Transverse colon (tissue), 4 donors: ENCODE measurements around the gene ABCC2.

Experiments
- CTCF ChIP-seq, 5 experiments: fragments of 200-600 bp in 3 of 5; fragments of 450-650 bp in 2 of 5; sonication (generic) in 3 of 5; IDR thresholded peaks; 1 replicate in 2 of 5; 2 replicates in 3 of 5; pipeline ENCODE4 v1.5.1; 2016 to 2017; ENCODE audit warnings: antibody characterized with exemption in 5 of 5, inconsistent platforms in 3 of 5, mild to moderate bottlenecking in 2 of 5, moderate library complexity in 1 of 5
- EP300 ChIP-seq: sonication (generic); formaldehyde crosslinking; IDR thresholded peaks from one replicate; pipeline ENCODE4 v1.6.1; 2017; ENCODE audit warnings: antibody characterized with exemption, low read depth
- POLR2A ChIP-seq: fragments of 450-650 bp; IDR thresholded peaks from one replicate; pipeline ENCODE4 v1.6.1; 2016; ENCODE audit warnings: antibody characterized with exemption, mild to moderate bottlenecking, moderate library complexity
- POLR2AphosphoS5 ChIP-seq, 3 donors: sonication (generic); formaldehyde crosslinking; IDR thresholded peaks; one replicate each; pipeline ENCODE4 v1.6.1; 2016; ENCODE audit warnings: antibody characterized with exemption in 3 of 3

GRCh38 chr10:99742254-99742653 lies 40.2 kb upstream of the ABCC2 start:
- no peak for TF ChIP-seq CTCF (IDR thresholded peaks at IDR 0.05)
- TF ChIP-seq POLR2A: no peak
- TF ChIP-seq EP300: no peak
- TF ChIP-seq POLR2AphosphoS5 (IDR thresholded peaks at IDR 0.05): no peak
